ENCODE results near the gene PRKACB.

DNA sequence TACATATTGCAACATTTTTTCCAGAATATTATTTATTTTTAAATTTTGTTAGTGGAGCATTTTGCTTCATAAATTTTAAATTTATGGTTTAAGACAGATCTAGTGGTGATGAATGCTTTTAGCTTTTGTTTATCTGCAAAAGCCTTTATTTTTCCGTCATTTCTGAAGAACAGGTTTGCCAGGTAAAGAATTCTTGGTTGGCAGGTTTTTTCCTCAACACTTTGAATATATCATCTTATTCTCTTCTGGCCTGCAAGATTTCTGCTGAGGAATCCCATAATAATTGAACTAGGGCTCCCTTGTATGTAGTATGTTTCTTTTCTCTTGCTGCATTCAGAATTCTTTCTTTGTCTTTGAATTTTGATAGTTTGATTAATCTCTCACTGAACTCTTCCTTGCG lies 106.6 kb downstream of the PRKACB start:
- TF ChIP-seq, protein P1, sequence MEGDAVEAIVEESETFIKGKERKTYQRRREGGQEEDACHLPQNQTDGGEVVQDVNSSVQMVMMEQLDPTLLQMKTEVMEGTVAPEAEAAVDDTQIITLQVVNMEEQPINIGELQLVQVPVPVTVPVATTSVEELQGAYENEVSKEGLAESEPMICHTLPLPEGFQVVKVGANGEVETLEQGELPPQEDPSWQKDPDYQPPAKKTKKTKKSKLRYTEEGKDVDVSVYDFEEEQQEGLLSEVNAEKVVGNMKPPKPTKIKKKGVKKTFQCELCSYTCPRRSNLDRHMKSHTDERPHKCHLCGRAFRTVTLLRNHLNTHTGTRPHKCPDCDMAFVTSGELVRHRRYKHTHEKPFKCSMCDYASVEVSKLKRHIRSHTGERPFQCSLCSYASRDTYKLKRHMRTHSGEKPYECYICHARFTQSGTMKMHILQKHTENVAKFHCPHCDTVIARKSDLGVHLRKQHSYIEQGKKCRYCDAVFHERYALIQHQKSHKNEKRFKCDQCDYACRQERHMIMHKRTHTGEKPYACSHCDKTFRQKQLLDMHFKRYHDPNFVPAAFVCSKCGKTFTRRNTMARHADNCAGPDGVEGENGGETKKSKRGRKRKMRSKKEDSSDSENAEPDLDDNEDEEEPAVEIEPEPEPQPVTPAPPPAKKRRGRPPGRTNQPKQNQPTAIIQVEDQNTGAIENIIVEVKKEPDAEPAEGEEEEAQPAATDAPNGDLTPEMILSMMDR (IDR thresholded peaks at IDR 0.05): no peak
- no peak for TF ChIP-seq POLR2A (IDR thresholded peaks at IDR 0.05)
